HCT116 (cell line): ENCODE measurements around the gene NUP42. TPM values are rescaled to one million over a fixed set of nuclear protein-coding genes. Genes with fewer than 3 reads are reported as not detected.

Experiments used
- ATAC-seq: fragments of 200-7000 bp; cut with Tn5 transposase; 2 replicates; pipeline ENCODE4 v1.9.1; 2020; ENCODE audit warnings: mild to moderate bottlenecking, moderate library complexity
- BruUV-seq: library from RNA; stranded (reverse); fragments of 400-500 nt; replicated peaks from 2 replicates; lab custom pipeline; 2021; lab: Mats Ljungman, UMichigan
- CTCF ChIA-PET: fragments of 300-600 bp; sonication (Branson Sonifier 250); formaldehyde crosslinking; loops from one replicate; lab custom pipeline; 2021; ENCODE audit warnings: antibody characterized with exemption; lab: Charles Lee
- POLR2A ChIA-PET: fragments of 300-600, 350-600 bp; sonication (Branson Sonifier 250); formaldehyde crosslinking; loops from one replicate; lab custom pipeline; 2021; ENCODE audit warnings: antibody characterized with exemption; lab: Charles Lee
- RAD21 ChIA-PET, 2 experiments: fragments of 300-600 bp; sonication (Branson Sonifier 250); formaldehyde crosslinking; loops; one replicate each; lab custom pipeline; 2023; ENCODE audit warnings: low total read pairs in 2 of 2; ENCODE audit not compliant: uncharacterized antibody in 2 of 2, unreplicated experiment in 2 of 2, low non-redundant PET in 1 of 2; lab: Charles Lee
- DNase-seq: peaks from one replicate; pipeline ENCODE4 v3.0.0-alpha.2; 2010; ENCODE audit warnings: low read depth, low spot score
- H2AFZ ChIP-seq: fragments of 200-600 bp; shearing (Covaris generic), sonication (generic); 2 replicates; pipeline ENCODE4 v1.6.1; 2017; ENCODE audit warnings: low read depth, mixed run types, mixed read lengths, antibody characterized with exemption, low read length; ENCODE audit not compliant: poor library complexity, severe bottlenecking
- H3K27ac ChIP-seq: 2 replicates; pipeline ENCODE4 v1.5.1; 2012; ENCODE audit warnings: low read depth, low read length
- H3K27me3 ChIP-seq: fragments of 200-600 bp; sonication (generic); 2 replicates; pipeline ENCODE4 v1.6.1; 2016; ENCODE audit warnings: mixed run types, low read length, mixed read lengths; ENCODE audit not compliant: insufficient read depth
- H3K36me3 ChIP-seq, 2 experiments: fragments of 200-500 bp in 1 of 2; fragments of 200-600 bp in 1 of 2; sonication (Bioruptor generic) in 1 of 2; sonication (generic) in 1 of 2; 2 replicates each; pipeline versions ENCODE4 v1.5.1 to v1.6.1; 2014 to 2016; ENCODE audit warnings: low read length in 2 of 2, inconsistent platforms in 1 of 2, mixed read lengths in 1 of 2, mixed run types in 1 of 2; ENCODE audit not compliant: insufficient read depth in 2 of 2, control insufficient read depth in 1 of 2
- H3K4me1 ChIP-seq, 2 experiments: fragments of 200-600 bp in 1 of 2; sonication (generic) in 1 of 2; 2 replicates each; pipeline versions ENCODE4 v1.5.1 to v1.6.1; 2012 to 2017; ENCODE audit warnings: low read length in 2 of 2, inconsistent platforms in 1 of 2, mild to moderate bottlenecking in 1 of 2, mixed read lengths in 1 of 2, mixed run types in 1 of 2, moderate library complexity in 1 of 2; ENCODE audit not compliant: insufficient read depth in 2 of 2, control insufficient read depth in 1 of 2
- H3K4me2 ChIP-seq: fragments of 200-600 bp; sonication (generic); 2 replicates; pipeline ENCODE4 v1.6.1; 2017; ENCODE audit warnings: mixed run types, low read length, mixed read lengths
- H3K4me3 ChIP-seq, 2 experiments: fragments of 200-600 bp in 1 of 2; sonication (generic) in 1 of 2; replicated peaks in 1 of 2; 2 replicates each; pipeline ENCODE4 v1.5.1; 2011 to 2016; ENCODE audit warnings: low read length in 2 of 2, control low read depth in 1 of 2, low read depth in 1 of 2, mild to moderate bottlenecking in 1 of 2, mixed read lengths in 1 of 2, mixed run types in 1 of 2
- H3K79me2 ChIP-seq: fragments of 200-600 bp; sonication (generic); 2 replicates; pipeline ENCODE4 v1.6.1; 2017; ENCODE audit warnings: mild to moderate bottlenecking, mixed run types, low read length, moderate library complexity, mixed read lengths; ENCODE audit not compliant: insufficient read depth
- H3K9ac ChIP-seq: fragments of 200-600 bp; sonication (generic); 2 replicates; pipeline ENCODE4 v1.6.1; 2016; ENCODE audit warnings: low read length, mixed read lengths
- H3K9me2 ChIP-seq: fragments of 200-600 bp; sonication (generic), shearing (Covaris generic); 2 replicates; pipeline ENCODE4 v1.6.1; 2017; ENCODE audit warnings: mixed run types, mild to moderate bottlenecking, moderate library complexity; ENCODE audit not compliant: insufficient read depth
- H3K9me3 ChIP-seq, 2 experiments: fragments of 200-500 bp in 1 of 2; fragments of 200-600 bp in 1 of 2; sonication (Bioruptor generic) in 1 of 2; sonication (generic) in 1 of 2; 2 replicates each; pipeline ENCODE4 v1.6.1; 2014 to 2017; ENCODE audit warnings: low read length in 2 of 2, mixed read lengths in 2 of 2, inconsistent platforms in 1 of 2, low read depth in 1 of 2, mild to moderate bottlenecking in 1 of 2, mixed run types in 1 of 2, moderate library complexity in 1 of 2; ENCODE audit not compliant: control insufficient read depth in 1 of 2, insufficient read depth in 1 of 2
- H4K20me1 ChIP-seq: fragments of 200-600 bp; sonication (generic), shearing (Covaris generic); 2 replicates; pipeline ENCODE4 v1.6.1; 2017; ENCODE audit warnings: mixed run types, mild to moderate bottlenecking, moderate library complexity; ENCODE audit not compliant: insufficient read depth
- CBX3 ChIP-seq: IDR thresholded peaks from 2 replicates; pipeline ENCODE4 v1.6.1; 2012; ENCODE audit warnings: low read depth
- CEBPB ChIP-seq: IDR thresholded peaks from 2 replicates; pipeline ENCODE4 v1.6.1; 2012; ENCODE audit warnings: low read depth
- EGR1 ChIP-seq: IDR thresholded peaks from 2 replicates; pipeline ENCODE4 v1.6.1; 2012; ENCODE audit warnings: low read depth
- EZH2 ChIP-seq: fragments of 200-600 bp; sonication (generic); IDR thresholded peaks from 2 replicates; pipeline ENCODE4 v1.6.1; 2017; ENCODE audit warnings: antibody characterized with exemption, mixed run types
- EZH2phosphoT487 ChIP-seq: fragments of 200-600 bp; IDR thresholded peaks from 2 replicates; pipeline ENCODE4 v1.6.1; 2018; ENCODE audit warnings: antibody characterized with exemption, borderline replicate concordance
- JUND ChIP-seq: IDR thresholded peaks from 2 replicates; pipeline ENCODE4 v1.6.1; 2012
- POLR2A ChIP-seq: IDR thresholded peaks from 2 replicates; pipeline ENCODE4 v1.7.0; 2011; ENCODE audit warnings: borderline replicate concordance; ENCODE audit not compliant: insufficient read depth, insufficient read length; ENCODE audit errors: extremely low read depth
- POLR2AphosphoS5 ChIP-seq: IDR thresholded peaks from 2 replicates; pipeline ENCODE4 v1.6.1; 2011; ENCODE audit warnings: mild to moderate bottlenecking, low read depth, low read length, moderate library complexity
- RAD21 ChIP-seq: IDR thresholded peaks from 2 replicates; pipeline ENCODE4 v1.6.1; 2012; ENCODE audit warnings: low read depth, mild to moderate bottlenecking
- SIN3A ChIP-seq: IDR thresholded peaks from 2 replicates; pipeline ENCODE4 v1.6.1; 2012; ENCODE audit warnings: low read depth
- SP1 ChIP-seq: IDR thresholded peaks from 2 replicates; pipeline ENCODE4 v1.6.1; 2012; ENCODE audit warnings: low read depth
- TCF7L2 ChIP-seq: IDR thresholded peaks from 2 replicates; pipeline ENCODE4 v1.7.0; 2011; ENCODE audit warnings: borderline replicate concordance, inconsistent platforms; ENCODE audit not compliant: insufficient read depth, insufficient read length; ENCODE audit errors: extremely low read depth
- YY1 ChIP-seq: IDR thresholded peaks from 2 replicates; pipeline ENCODE4 v1.6.1; 2011; ENCODE audit warnings: low read length, low read depth, moderate library complexity, mild to moderate bottlenecking; ENCODE audit not compliant: insufficient replicate concordance; ENCODE audit errors: extremely low read depth
- ZFX ChIP-seq: fragments of 450-650 bp; IDR thresholded peaks from 2 replicates; pipeline ENCODE4 v1.6.1; 2017
- ZNF274 ChIP-seq: fragments of 200-500 bp; sonication (Bioruptor generic); IDR thresholded peaks from 2 replicates; pipeline ENCODE4 v1.6.1; 2014; ENCODE audit warnings: mild to moderate bottlenecking, low read depth, low read length, inconsistent platforms
- intact Hi-C: fragments of 100-400 bp; cut with micrococcal nuclease; formaldehyde crosslinking; loops from 2 replicates; pipeline ENCODE4 v1.10.0; 2022
- total RNA-seq: library from RNA; stranded (reverse); gene quantifications from one replicate; pipeline ENCODE4 v1.2.1, GENCODE V29; 2021; ENCODE audit not compliant: unreplicated experiment
- TF ChIP-seq, protein P1 (sequence below): IDR thresholded peaks from 2 replicates; pipeline ENCODE4 v1.6.1; 2011; ENCODE audit warnings: mild to moderate bottlenecking, low read length, moderate library complexity; ENCODE audit not compliant: insufficient replicate concordance; ENCODE audit errors: extremely low read depth
- TF ChIP-seq, protein P2 (sequence below), 3 experiments: fragments of 200-600 bp in 1 of 3; sonication (generic) in 1 of 3; IDR thresholded peaks in 2 of 3; conservative IDR thresholded peaks in 1 of 3; 2 replicates each; pipeline ENCODE4 v1.5.1; 2012 to 2017; ENCODE audit warnings: low read depth in 2 of 3, low read length in 2 of 3, antibody characterized with exemption in 1 of 3, borderline replicate concordance in 1 of 3, control low read depth in 1 of 3, mild to moderate bottlenecking in 1 of 3, mixed read lengths in 1 of 3, mixed run types in 1 of 3, moderate library complexity in 1 of 3; ENCODE audit not compliant: insufficient read depth in 1 of 3
- TF ChIP-seq, protein P3 (sequence below): IDR thresholded peaks from 2 replicates; pipeline ENCODE4 v1.6.1; 2012; ENCODE audit warnings: low read depth

NUP42 gene
- total RNA-seq, 1 experiment from 2014 or later: 36.5 TPM

DNA sequence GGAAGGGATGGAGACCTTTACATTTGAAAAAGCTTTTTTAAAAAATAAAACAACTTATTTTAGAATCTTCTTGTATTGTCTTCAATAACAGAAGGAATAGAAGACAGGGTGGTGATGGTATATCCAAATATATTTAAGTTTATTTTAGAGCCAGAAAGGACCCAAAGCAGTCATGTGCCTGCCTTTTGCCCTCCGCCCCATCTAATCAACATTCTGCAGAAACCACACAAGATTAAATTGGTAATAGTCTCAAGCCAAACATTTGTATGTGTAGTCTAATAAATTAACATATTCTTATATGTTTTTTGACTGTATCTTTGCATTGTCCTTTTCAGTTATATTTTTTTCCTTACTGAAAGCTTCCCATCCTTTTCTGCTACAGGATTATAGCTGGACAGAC, 16.5 kb upstream of the NUP42 start:
- POLR2A ChIA-PET: no interaction called here

More for the DNA sequence above, 16.5 kb upstream of the NUP42 start:
- ChIA-PET CTCF (no interaction called here), RAD21 (no interaction called here)
- Histone ChIP-seq H4K20me1 (no peaks in the 10 kb centered on the region), H3K4me2 (no peak overlapping the region), H3K27ac (no peak overlapping the region), H3K9ac (no peak overlapping the region), H3K27me3 (no peaks in the 10 kb centered on the region), H3K79me2 (no peaks in the 10 kb centered on the region), H3K4me3 (no peak overlapping the region), H3K36me3 (no peaks in the 10 kb centered on the region), H3K9me3 (no peaks in the 10 kb centered on the region), H3K9me2 (no peaks in the 10 kb centered on the region), H2AFZ (no peak overlapping the region), H3K4me1 (no peaks in the 10 kb centered on the region)
- intact Hi-C loops: no loop called here
- TF ChIP-seq JUND (no peak), EZH2 (no peak), ZNF274 (no peak), SIN3A (no peak), TCF7L2 (no peak), CEBPB (no peak), EGR1 (no peak), RAD21 (no peak), POLR2AphosphoS5 (no peak), ZFX (no peak), SP1 (no peak), POLR2A (no peak), YY1 (no peak), CBX3 (no peak), EZH2phosphoT487 (no peak)
- TF ChIP-seq, protein P1, sequence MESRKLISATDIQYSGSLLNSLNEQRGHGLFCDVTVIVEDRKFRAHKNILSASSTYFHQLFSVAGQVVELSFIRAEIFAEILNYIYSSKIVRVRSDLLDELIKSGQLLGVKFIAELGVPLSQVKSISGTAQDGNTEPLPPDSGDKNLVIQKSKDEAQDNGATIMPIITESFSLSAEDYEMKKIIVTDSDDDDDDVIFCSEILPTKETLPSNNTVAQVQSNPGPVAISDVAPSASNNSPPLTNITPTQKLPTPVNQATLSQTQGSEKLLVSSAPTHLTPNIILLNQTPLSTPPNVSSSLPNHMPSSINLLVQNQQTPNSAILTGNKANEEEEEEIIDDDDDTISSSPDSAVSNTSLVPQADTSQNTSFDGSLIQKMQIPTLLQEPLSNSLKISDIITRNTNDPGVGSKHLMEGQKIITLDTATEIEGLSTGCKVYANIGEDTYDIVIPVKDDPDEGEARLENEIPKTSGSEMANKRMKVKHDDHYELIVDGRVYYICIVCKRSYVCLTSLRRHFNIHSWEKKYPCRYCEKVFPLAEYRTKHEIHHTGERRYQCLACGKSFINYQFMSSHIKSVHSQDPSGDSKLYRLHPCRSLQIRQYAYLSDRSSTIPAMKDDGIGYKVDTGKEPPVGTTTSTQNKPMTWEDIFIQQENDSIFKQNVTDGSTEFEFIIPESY: no peak
- TF ChIP-seq, protein P2, sequence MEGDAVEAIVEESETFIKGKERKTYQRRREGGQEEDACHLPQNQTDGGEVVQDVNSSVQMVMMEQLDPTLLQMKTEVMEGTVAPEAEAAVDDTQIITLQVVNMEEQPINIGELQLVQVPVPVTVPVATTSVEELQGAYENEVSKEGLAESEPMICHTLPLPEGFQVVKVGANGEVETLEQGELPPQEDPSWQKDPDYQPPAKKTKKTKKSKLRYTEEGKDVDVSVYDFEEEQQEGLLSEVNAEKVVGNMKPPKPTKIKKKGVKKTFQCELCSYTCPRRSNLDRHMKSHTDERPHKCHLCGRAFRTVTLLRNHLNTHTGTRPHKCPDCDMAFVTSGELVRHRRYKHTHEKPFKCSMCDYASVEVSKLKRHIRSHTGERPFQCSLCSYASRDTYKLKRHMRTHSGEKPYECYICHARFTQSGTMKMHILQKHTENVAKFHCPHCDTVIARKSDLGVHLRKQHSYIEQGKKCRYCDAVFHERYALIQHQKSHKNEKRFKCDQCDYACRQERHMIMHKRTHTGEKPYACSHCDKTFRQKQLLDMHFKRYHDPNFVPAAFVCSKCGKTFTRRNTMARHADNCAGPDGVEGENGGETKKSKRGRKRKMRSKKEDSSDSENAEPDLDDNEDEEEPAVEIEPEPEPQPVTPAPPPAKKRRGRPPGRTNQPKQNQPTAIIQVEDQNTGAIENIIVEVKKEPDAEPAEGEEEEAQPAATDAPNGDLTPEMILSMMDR (IDR thresholded peaks at IDR 0.05 in 2 of 3, conservative IDR thresholded peaks at IDR 0.05 in 1 of 3; ENCODE audit: borderline replicate concordance in 1 of 3, insufficient read depth in 1 of 3, low read depth in 2 of 3, low read length in 2 of 3): no peak
- TF ChIP-seq, protein P3, sequence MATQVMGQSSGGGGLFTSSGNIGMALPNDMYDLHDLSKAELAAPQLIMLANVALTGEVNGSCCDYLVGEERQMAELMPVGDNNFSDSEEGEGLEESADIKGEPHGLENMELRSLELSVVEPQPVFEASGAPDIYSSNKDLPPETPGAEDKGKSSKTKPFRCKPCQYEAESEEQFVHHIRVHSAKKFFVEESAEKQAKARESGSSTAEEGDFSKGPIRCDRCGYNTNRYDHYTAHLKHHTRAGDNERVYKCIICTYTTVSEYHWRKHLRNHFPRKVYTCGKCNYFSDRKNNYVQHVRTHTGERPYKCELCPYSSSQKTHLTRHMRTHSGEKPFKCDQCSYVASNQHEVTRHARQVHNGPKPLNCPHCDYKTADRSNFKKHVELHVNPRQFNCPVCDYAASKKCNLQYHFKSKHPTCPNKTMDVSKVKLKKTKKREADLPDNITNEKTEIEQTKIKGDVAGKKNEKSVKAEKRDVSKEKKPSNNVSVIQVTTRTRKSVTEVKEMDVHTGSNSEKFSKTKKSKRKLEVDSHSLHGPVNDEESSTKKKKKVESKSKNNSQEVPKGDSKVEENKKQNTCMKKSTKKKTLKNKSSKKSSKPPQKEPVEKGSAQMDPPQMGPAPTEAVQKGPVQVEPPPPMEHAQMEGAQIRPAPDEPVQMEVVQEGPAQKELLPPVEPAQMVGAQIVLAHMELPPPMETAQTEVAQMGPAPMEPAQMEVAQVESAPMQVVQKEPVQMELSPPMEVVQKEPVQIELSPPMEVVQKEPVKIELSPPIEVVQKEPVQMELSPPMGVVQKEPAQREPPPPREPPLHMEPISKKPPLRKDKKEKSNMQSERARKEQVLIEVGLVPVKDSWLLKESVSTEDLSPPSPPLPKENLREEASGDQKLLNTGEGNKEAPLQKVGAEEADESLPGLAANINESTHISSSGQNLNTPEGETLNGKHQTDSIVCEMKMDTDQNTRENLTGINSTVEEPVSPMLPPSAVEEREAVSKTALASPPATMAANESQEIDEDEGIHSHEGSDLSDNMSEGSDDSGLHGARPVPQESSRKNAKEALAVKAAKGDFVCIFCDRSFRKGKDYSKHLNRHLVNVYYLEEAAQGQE: no peak
- no TSS peak for BruUV-seq
- DNase-seq (no peak), ATAC-seq (no peak)
